ENCODE measurements around the gene GCC1.
A peak's percentile ranks its signal among the peaks of the same experiment; 100 is the strongest.
"Not testable (repeated sequence)": the region's sequence is repeated elsewhere in the genome, so short reads cannot be mapped to it uniquely, and the experiment has no call there.

GCC1 gene

GRCh38 chr7:127588697-127589482, 3.5 kb upstream of the GCC1 start:
- peak; percentile 85 for DNase-seq (ENCODE audit: low spot score)

- DNase-seq (ENCODE audit: low spot score): peak; percentile 99
Observed at GRCh38 chr7:127588019-127588696, 2.8 kb upstream of the GCC1 start, which contains the start of gene ARF5. ARF5 (plus strand) TSS chr7:127588411; CDS start chr7:127588499, 88 bp downstream.

- DNase-seq (ENCODE audit: low spot score): no peak
Observed at GRCh38 chr7:127587663-127588018, 2.2 kb upstream of the GCC1 start.

GRCh38 chr7:127586346-127586745, 950 bp upstream of the GCC1 start:
- no peak for DNase-seq (ENCODE audit: low spot score)

DNA sequence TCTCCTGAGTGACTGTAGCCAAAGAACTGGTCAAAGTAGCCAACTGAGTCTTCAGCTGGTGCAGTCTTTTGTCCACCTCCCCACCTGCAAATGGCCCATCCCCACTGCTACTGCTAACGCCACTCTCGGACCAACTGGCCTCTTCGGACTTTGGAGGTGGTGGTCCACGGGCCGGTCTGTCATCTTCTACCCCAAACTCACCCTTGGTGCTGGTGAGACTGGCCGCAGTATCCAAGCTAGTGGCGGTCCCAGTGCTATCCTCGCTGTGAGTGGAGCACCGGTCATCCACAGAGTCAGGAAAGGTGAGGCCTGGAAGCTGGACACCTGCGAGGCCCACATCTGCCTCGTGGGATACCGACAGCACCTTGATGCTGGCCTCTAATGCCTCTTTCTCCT, 750 bp downstream of the GCC1 start:
- no peak for DNase-seq (ENCODE audit: low spot score)

DNA sequence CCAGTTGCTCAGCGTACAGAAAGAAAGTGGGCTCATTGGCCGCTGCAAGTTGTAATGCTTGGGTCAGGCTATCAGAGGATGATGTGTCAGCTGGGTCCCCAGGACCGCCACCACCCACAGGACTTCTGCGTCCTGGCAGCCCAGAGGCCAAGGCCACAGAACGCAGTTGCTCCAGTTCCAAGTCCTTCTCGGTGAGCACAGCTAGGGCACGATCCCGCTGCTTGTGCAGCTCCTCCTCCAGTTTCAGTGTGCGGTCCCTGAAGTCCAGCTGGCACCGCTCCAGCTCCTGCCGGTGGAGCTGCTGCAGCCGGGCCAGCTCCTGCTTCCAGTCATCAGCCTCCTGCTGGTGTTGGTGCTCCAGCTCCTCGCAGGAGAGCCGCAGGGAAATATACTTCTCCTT, 3.0 kb downstream of the GCC1 start:
- DNase-seq (ENCODE audit: low spot score): no peak

DNA sequence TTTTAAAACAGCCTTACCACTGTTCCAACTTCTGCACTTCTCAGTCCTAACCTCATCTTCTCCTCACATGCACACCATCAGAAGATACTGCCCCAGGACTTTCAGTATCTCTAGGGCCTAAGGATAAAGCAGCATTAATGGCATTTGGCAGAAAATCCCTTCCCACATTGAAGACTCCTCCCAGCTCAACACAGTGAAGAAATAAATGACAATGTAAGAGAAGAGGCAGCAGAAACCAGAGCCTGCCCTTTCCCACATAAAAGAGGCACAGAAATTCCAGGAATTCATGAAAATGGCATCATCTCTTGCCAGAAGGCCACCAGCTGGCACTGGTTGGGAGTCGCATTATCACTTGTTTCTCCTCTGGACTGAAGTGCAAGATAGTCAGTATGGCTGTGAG, 3.7 kb downstream of the GCC1 start:
- no peak for DNase-seq (ENCODE audit: low spot score)

- no peak for DNase-seq (ENCODE audit: low spot score)
Observed at GRCh38 chr7:127580612-127581011, 4.8 kb downstream of the GCC1 start.

- DNase-seq (ENCODE audit: low spot score): no peak
Observed at GRCh38 chr7:127578711-127579275, 6.6 kb downstream of the GCC1 start.

- DNase-seq (ENCODE audit: low spot score): no peak
Observed at GRCh38 chr7:127578036-127578684, 7.2 kb downstream of the GCC1 start.

DNA sequence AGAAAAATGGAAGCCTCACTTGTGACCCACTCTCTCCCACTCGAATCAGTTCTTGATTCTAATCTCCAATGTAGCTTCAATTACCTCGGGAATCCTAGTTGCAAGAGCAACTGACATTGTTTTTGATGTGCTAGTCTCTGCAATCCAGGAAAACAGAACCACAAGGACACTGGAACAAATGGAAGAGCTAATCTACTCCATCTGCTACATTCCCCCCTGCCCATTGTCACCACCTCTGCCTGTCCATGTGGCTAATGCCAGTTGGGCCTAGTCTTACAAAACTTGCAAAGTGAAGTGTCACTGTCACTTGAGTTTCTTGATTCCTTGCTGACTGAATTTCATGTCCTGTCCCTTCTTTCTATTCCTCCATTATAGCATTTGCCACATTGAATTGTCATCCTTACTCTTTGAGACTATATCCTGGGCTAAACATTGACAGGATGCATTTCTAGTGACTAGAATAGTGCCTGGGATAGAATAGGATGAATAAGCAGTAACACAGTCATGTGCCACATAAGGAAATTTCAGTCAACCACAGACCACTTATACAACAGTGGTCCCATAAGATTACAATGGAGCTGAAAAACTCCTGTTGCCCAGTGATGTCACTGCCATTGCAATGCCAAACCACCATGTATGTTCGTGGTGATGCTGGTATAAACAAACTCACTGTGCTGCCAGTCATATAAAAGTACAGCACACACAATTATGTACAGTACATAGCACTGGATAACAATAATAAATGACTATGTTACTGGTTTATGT, 13.5 kb downstream of the GCC1 start:
- DNase-seq (ENCODE audit: low spot score): no peak

DNA sequence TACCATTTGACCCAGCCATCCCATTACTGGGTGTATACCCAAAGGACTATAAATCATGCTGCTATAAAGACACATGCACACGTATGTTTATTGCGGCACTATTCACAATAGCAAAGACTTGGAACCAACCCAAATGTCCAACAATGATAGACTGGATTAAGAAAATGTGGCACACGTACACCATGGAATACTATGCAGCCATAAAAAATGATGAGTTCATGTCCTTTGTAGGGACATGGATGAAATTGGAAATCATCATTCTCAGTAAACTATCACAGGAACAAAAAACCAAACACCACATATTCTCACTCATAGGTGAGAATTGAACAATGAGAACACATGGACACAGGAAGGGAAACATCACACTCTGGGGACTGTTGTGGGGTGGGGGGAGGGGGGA, 17.4 kb downstream of the GCC1 start:
- DNase-seq (ENCODE audit: low spot score): not testable (repeated sequence)

GRCh38 chr7:127566242-127566641, 19.2 kb downstream of the GCC1 start:
- no peak for DNase-seq (ENCODE audit: low spot score)

GRCh38 chr7:127557803-127558202, 27.6 kb downstream of the GCC1 start:
- DNase-seq (ENCODE audit: low spot score): no peak

DNA sequence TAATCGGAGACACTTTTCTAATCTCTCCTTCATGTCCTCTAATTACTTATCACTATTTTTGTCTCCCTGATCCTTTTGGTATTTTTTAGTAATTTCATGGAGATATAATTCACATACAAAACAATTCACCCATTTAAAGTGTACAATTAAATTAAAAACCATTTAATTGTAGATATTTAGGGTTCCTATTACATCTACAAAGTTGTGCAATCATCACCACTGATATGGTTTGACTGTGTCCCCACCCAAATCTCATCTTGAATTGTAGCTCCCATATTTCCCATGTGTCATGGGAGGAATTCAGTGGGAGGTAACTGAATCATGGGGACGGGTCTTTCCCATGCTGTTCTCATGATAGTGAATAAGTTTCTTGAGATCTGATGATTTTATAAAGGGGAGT, 29.0 kb downstream of the GCC1 start:
- no peak for DNase-seq (ENCODE audit: low spot score)

DNA sequence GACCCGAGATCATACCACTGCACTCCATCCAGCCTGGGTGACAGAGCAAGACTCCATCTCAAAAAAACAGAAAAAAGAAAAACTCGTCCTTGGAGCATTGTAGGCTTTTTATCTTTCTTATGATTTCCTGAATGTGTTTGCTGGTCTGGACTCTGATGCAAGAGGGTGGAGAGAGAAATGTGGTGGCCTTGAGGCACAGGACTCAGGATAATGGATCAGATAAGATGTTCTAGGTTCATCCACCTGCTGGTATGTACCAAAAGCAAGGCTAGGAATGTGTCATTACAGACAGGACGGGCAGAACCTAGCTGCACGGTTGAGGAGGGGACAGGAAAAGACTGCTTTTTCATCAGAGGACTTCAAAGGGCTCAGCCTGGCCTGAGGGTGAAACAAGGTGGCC, 33.5 kb downstream of the GCC1 start:
- DNase-seq (ENCODE audit: low spot score): no peak

GRCh38 chr7:127550247-127550646, 35.1 kb downstream of the GCC1 start:
- DNase-seq (ENCODE audit: low spot score): no peak

- no peak for DNase-seq (ENCODE audit: low spot score)
Observed at GRCh38 chr7:127546313-127546712, 39.1 kb downstream of the GCC1 start.

DNA sequence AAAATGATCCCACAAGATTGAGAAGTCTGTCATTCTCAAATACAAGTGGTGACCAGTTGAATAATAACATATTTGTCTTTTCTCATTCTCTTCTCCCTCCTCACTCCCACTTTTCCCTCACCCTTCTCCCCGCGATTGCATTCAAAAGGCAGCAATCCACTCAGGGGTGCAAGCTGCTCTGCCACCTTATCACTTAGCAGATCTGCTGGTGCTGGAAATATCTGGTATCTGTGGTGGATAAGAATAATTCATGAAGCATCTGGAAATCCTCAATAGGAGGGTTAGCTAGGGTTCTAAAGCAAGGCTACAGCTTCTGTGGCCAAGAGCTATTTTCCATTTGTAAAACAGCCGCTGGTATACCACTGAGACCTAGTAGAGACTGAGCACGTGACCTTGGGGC, 43.8 kb downstream of the GCC1 start:
- no peak for DNase-seq (ENCODE audit: low spot score)

- DNase-seq (ENCODE audit: low spot score): not testable (repeated sequence)
Observed at GRCh38 chr7:127540461-127540860, 44.9 kb downstream of the GCC1 start.

DNA sequence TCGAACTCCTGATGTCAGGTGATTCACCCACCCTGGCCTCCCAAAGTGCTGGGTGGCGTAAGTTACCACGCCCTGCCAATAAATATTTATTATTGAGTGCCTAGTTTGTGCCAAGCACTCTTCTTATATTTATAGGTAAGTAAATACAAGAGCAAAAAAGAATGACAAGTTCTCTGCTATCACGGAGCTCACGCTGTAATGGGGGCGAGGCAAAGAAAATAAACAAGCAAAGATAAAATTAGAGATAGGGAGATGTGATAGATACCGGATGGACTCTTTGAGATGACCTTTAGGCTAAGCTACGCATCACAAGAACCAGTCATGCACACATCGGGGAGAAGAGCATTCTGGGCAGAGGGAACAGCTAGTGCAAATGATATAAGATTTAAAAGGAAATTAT, 46.3 kb downstream of the GCC1 start:
- no peak for DNase-seq (ENCODE audit: low spot score)

DNA sequence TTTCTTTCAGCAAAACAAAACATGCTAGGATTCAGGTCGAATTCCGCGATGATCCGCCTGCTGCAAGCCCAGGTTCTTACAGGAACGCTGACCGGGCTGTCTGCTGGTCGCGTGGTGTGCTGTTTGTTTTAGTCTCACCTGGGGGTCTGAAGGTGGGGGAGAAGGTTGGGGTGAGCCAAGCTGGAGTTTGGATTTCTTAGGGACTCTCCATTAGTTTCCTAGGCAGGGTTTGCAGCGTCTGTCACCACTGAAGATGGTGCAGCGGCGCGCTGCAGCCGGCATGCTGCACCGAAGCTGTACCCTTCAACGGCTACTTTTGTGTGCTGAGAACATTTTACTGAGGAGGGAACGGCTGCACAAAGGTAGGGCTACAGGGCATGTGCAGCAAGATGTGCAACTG, 48.7 kb downstream of the GCC1 start:
- no peak for DNase-seq (ENCODE audit: low spot score)

Measured in D341Med (cell line).